Measurements from ENCODE around the gene THADA.

THADA gene

DNA sequence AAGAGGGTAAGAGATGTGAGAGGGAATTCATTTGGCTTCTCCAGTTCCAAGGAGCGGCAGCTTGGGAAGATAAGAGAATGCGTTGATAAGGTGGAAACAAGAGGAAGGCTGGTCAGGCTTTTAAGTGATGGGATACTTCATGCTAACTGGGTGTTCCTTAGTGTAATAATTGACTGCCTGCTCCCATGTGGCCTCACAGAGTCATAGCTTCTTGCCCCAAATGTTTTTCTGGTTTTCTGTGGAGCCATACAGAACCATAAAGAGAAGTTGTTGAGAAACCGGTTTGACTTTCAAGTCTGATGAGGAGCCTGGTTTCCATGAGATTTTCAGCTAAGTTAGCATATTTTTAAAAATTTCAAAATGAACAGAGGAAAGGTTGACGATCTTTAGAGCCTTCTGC is 272.0 kb downstream of the THADA start:
- H3K27ac ChIP-seq (ENCODE audit: low read depth, low read length, severe bottlenecking) = peak overlapping the region; percentile 64
- 79 to 92% methylated on average over 3 to 4 of the region's 4 CpGs for WGBS, 2 experiments (ENCODE audit: insufficient coverage in 2 of 2)
- no peak overlapping the region for H3K4me3 ChIP-seq (ENCODE audit: extremely low read depth, insufficient read depth, low read length, poor library complexity, severe bottlenecking)
- peaks cover 8% of the 10 kb centered on the region for H3K36me3 ChIP-seq (ENCODE audit: control insufficient read depth, insufficient read depth, low read length)
- peaks cover 11% of the 10 kb centered on the region for H3K9me3 ChIP-seq (ENCODE audit: control insufficient read depth, low read length)
- H3K4me1 ChIP-seq (ENCODE audit: control insufficient read depth, insufficient read depth, low read length, poor library complexity, severe bottlenecking) = peaks cover 21% of the 10 kb centered on the region

- WGBS, 2 experiments (ENCODE audit: insufficient coverage in 2 of 2) = no CpG with 5 or more reads among the region's 1 CpG
- Histone ChIP-seq H3K4me3 (ENCODE audit: extremely low read depth, insufficient read depth, low read length, poor library complexity, severe bottlenecking) (no peak overlapping the region), H3K9me3 (ENCODE audit: control insufficient read depth, low read length) (peaks cover 11% of the 10 kb centered on the region), H3K27ac (ENCODE audit: low read depth, low read length, severe bottlenecking) (no peak overlapping the region), H3K4me1 (ENCODE audit: control insufficient read depth, insufficient read depth, low read length, poor library complexity, severe bottlenecking) (peaks cover 19% of the 10 kb centered on the region), H3K36me3 (ENCODE audit: control insufficient read depth, insufficient read depth, low read length) (peaks cover 8% of the 10 kb centered on the region)
Observed at GRCh38 chr2:43321446-43321845, 274.4 kb downstream of the THADA start.

GRCh38 chr2:43319541-43319940 is 276.3 kb downstream of the THADA start:
- peaks cover 10% of the 10 kb centered on the region for H3K4me1 ChIP-seq (ENCODE audit: control insufficient read depth, insufficient read depth, low read length, poor library complexity, severe bottlenecking)
- H3K36me3 ChIP-seq (ENCODE audit: control insufficient read depth, insufficient read depth, low read length) = peaks cover 8% of the 10 kb centered on the region
- WGBS, 2 experiments (ENCODE audit: insufficient coverage in 2 of 2) = 75 to 100% methylated on average over 1 to 2 of the region's 2 CpGs
- peak overlapping the region; percentile 65 for H3K27ac ChIP-seq (ENCODE audit: low read depth, low read length, severe bottlenecking)
- no peak overlapping the region for H3K4me3 ChIP-seq (ENCODE audit: extremely low read depth, insufficient read depth, low read length, poor library complexity, severe bottlenecking)
- no peaks in the 10 kb centered on the region for H3K9me3 ChIP-seq (ENCODE audit: control insufficient read depth, low read length)

DNA sequence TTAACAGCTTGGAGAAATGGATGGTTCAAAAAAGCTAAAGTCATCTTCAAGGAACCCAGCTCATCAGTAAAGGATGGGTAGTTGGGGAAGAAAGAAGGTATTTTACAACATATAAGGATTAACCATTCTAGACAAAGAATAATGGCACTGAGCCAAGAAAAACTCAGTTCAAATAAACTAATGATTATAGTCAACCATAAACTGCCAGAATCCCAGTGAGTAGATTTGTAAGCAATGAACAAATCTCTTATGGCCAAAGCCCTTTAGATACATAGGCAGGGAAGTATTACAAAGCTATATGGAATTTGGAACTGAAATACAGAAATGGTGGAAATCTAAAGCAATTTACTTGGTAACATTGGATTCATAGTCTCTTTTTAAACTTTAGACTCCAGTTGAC is 277.0 kb downstream of the THADA start:
- no peak overlapping the region for H3K4me3 ChIP-seq (ENCODE audit: extremely low read depth, insufficient read depth, low read length, poor library complexity, severe bottlenecking)
- no peak overlapping the region for H3K27ac ChIP-seq (ENCODE audit: low read depth, low read length, severe bottlenecking)
- peaks cover 5% of the 10 kb centered on the region for H3K4me1 ChIP-seq (ENCODE audit: control insufficient read depth, insufficient read depth, low read length, poor library complexity, severe bottlenecking)
- H3K36me3 ChIP-seq (ENCODE audit: control insufficient read depth, insufficient read depth, low read length) = peaks cover 3% of the 10 kb centered on the region
- H3K9me3 ChIP-seq (ENCODE audit: control insufficient read depth, low read length) = no peaks in the 10 kb centered on the region

- 100% methylated on average over 2 of the region's 3 CpGs; no CpG with 5 or more reads in 1 of the 2 experiments for whole genome bisulfite sequencing, 2 experiments (ENCODE audit: insufficient coverage in 2 of 2)
- no peak overlapping the region for H3K27ac ChIP-seq (ENCODE audit: low read depth, low read length, severe bottlenecking)
- peaks cover 3% of the 10 kb centered on the region for H3K36me3 ChIP-seq (ENCODE audit: control insufficient read depth, insufficient read depth, low read length)
- no peaks in the 10 kb centered on the region for H3K9me3 ChIP-seq (ENCODE audit: control insufficient read depth, low read length)
- H3K4me3 ChIP-seq (ENCODE audit: extremely low read depth, insufficient read depth, low read length, poor library complexity, severe bottlenecking) = no peak overlapping the region
- H3K4me1 ChIP-seq (ENCODE audit: control insufficient read depth, insufficient read depth, low read length, poor library complexity, severe bottlenecking) = peaks cover 5% of the 10 kb centered on the region
Observed at GRCh38 chr2:43317680-43318079, 278.2 kb downstream of the THADA start.

- Histone ChIP-seq H3K4me3 (ENCODE audit: extremely low read depth, insufficient read depth, low read length, poor library complexity, severe bottlenecking) (no peak overlapping the region), H3K4me1 (ENCODE audit: control insufficient read depth, insufficient read depth, low read length, poor library complexity, severe bottlenecking) (peaks cover 5% of the 10 kb centered on the region), H3K27ac (ENCODE audit: low read depth, low read length, severe bottlenecking) (no peak overlapping the region), H3K36me3 (ENCODE audit: control insufficient read depth, insufficient read depth, low read length) (peaks cover 3% of the 10 kb centered on the region), H3K9me3 (ENCODE audit: control insufficient read depth, low read length) (no peaks in the 10 kb centered on the region)
- WGBS, 2 experiments (ENCODE audit: insufficient coverage in 2 of 2) = no CpG with 5 or more reads among the region's 1 CpG
Observed at GRCh38 chr2:43317194-43317593, 278.6 kb downstream of the THADA start.

DNA sequence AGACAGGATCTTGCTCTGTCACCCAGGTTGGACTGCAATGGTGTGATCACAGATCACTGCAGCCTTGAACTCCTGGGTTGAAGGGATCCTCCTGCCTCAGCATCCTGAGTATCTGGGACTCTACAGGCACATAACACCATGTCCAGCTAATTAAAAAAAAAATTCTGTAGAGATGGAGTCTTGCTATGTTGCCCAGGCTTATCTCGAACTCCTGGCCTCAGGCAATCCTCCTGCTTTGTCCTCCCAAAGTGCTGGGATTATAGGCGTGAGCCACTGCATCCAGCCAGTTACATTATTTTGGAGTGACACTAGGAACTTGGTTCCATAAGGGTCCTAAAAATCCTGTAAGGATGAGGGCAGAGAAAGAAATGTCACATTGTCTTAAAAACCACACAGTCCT is 280.4 kb downstream of the THADA start:
- Histone ChIP-seq H3K36me3 (ENCODE audit: control insufficient read depth, insufficient read depth, low read length) (peaks cover 3% of the 10 kb centered on the region), H3K4me1 (ENCODE audit: control insufficient read depth, insufficient read depth, low read length, poor library complexity, severe bottlenecking) (peaks cover 5% of the 10 kb centered on the region), H3K9me3 (ENCODE audit: control insufficient read depth, low read length) (no peaks in the 10 kb centered on the region), H3K4me3 (ENCODE audit: extremely low read depth, insufficient read depth, low read length, poor library complexity, severe bottlenecking) (no peak overlapping the region), H3K27ac (ENCODE audit: low read depth, low read length, severe bottlenecking) (no peak overlapping the region)
- WGBS, 2 experiments (ENCODE audit: insufficient coverage in 2 of 2) = 81 to 100% methylated on average over 1 to 2 of the region's 2 CpGs

GRCh38 chr2:43314299-43314927 is 281.4 kb downstream of the THADA start:
- no peak overlapping the region for H3K27ac ChIP-seq (ENCODE audit: low read depth, low read length, severe bottlenecking)
- no peaks in the 10 kb centered on the region for H3K36me3 ChIP-seq (ENCODE audit: control insufficient read depth, insufficient read depth, low read length)
- 100% methylated on average over 1 of the region's 5 CpGs; no CpG with 5 or more reads in 1 of the 2 experiments for WGBS, 2 experiments (ENCODE audit: insufficient coverage in 2 of 2)
- H3K4me3 ChIP-seq (ENCODE audit: extremely low read depth, insufficient read depth, low read length, poor library complexity, severe bottlenecking) = no peak overlapping the region
- H3K9me3 ChIP-seq (ENCODE audit: control insufficient read depth, low read length) = no peaks in the 10 kb centered on the region
- H3K4me1 ChIP-seq (ENCODE audit: control insufficient read depth, insufficient read depth, low read length, poor library complexity, severe bottlenecking) = peaks cover 3% of the 10 kb centered on the region

GRCh38 chr2:43313642-43314017 is 282.2 kb downstream of the THADA start:
- Histone ChIP-seq H3K36me3 (ENCODE audit: control insufficient read depth, insufficient read depth, low read length) (no peaks in the 10 kb centered on the region), H3K9me3 (ENCODE audit: control insufficient read depth, low read length) (no peaks in the 10 kb centered on the region), H3K4me1 (ENCODE audit: control insufficient read depth, insufficient read depth, low read length, poor library complexity, severe bottlenecking) (no peaks in the 10 kb centered on the region), H3K4me3 (ENCODE audit: extremely low read depth, insufficient read depth, low read length, poor library complexity, severe bottlenecking) (no peak overlapping the region), H3K27ac (ENCODE audit: low read depth, low read length, severe bottlenecking) (no peak overlapping the region)
- WGBS, 2 experiments (ENCODE audit: insufficient coverage in 2 of 2) = 93 to 95% methylated on average over 4 to 5 of the region's 6 CpGs

- no peak overlapping the region for H3K4me3 ChIP-seq (ENCODE audit: extremely low read depth, insufficient read depth, low read length, poor library complexity, severe bottlenecking)
- H3K4me1 ChIP-seq (ENCODE audit: control insufficient read depth, insufficient read depth, low read length, poor library complexity, severe bottlenecking) = no peaks in the 10 kb centered on the region
- no peaks in the 10 kb centered on the region for H3K9me3 ChIP-seq (ENCODE audit: control insufficient read depth, low read length)
- H3K27ac ChIP-seq (ENCODE audit: low read depth, low read length, severe bottlenecking) = no peak overlapping the region
- no peaks in the 10 kb centered on the region for H3K36me3 ChIP-seq (ENCODE audit: control insufficient read depth, insufficient read depth, low read length)
- WGBS, 2 experiments (ENCODE audit: insufficient coverage in 2 of 2) = 96% methylated on average over 4 of the region's 7 CpGs
Observed at GRCh38 chr2:43312755-43313641, 282.8 kb downstream of the THADA start.

GRCh38 chr2:43311276-43311675 is 284.6 kb downstream of the THADA start:
- H3K4me3 ChIP-seq (ENCODE audit: extremely low read depth, insufficient read depth, low read length, poor library complexity, severe bottlenecking) = no peak overlapping the region
- no peaks in the 10 kb centered on the region for H3K4me1 ChIP-seq (ENCODE audit: control insufficient read depth, insufficient read depth, low read length, poor library complexity, severe bottlenecking)
- no peaks in the 10 kb centered on the region for H3K9me3 ChIP-seq (ENCODE audit: control insufficient read depth, low read length)
- no peak overlapping the region for H3K27ac ChIP-seq (ENCODE audit: low read depth, low read length, severe bottlenecking)
- H3K36me3 ChIP-seq (ENCODE audit: control insufficient read depth, insufficient read depth, low read length) = no peaks in the 10 kb centered on the region
